ENCODE measurements around the gene TDP1.

GRCh38 chr14:89936654-89937185 lies 19.0 kb upstream of the TDP1 start:
- TF ChIP-seq CTCF (conservative IDR thresholded peaks at IDR 0.05; ENCODE audit: low read depth in 2 of 2) = no peak; a peak in 1 of 4 replicates
- no peak for TF ChIP-seq CREB1 (CRISPR knock-in tag; IDR thresholded peaks at IDR 0.05; ENCODE audit: low read depth)
- TF ChIP-seq EZH2phosphoT487 (IDR thresholded peaks at IDR 0.05; ENCODE audit: unreplicated experiment) = no peak
- no peak for TF ChIP-seq REST (IDR thresholded peaks at IDR 0.05; ENCODE audit: unreplicated experiment)
- TF ChIP-seq POLR2AphosphoS5 (IDR thresholded peaks at IDR 0.05; ENCODE audit: low read depth) = no peak
- TF ChIP-seq NANOG (IDR thresholded peaks at IDR 0.05; ENCODE audit: borderline replicate concordance) = no peak
